HCT116 (cell line): ENCODE measurements around the gene ZNF207. TPM values are rescaled to one million over a fixed set of nuclear protein-coding genes. Genes with fewer than 3 reads are reported as not detected.

ENCODE experiments used
- ATAC-seq: fragments of 200-7000 bp; cut with Tn5 transposase; 2 replicates; pipeline ENCODE4 v1.9.1; 2020; ENCODE audit warnings: mild to moderate bottlenecking, moderate library complexity
- BruUV-seq: library from RNA; stranded (reverse); fragments of 400-500 nt; replicated peaks from 2 replicates; lab custom pipeline; 2021; lab: Mats Ljungman, UMichigan
- CTCF ChIA-PET: fragments of 300-600 bp; sonication (Branson Sonifier 250); formaldehyde crosslinking; loops from one replicate; lab custom pipeline; 2021; ENCODE audit warnings: antibody characterized with exemption; lab: Charles Lee
- POLR2A ChIA-PET: fragments of 300-600, 350-600 bp; sonication (Branson Sonifier 250); formaldehyde crosslinking; loops from one replicate; lab custom pipeline; 2021; ENCODE audit warnings: antibody characterized with exemption; lab: Charles Lee
- RAD21 ChIA-PET, 2 experiments: fragments of 300-600 bp; sonication (Branson Sonifier 250); formaldehyde crosslinking; loops; one replicate each; lab custom pipeline; 2023; ENCODE audit warnings: low total read pairs in 2 of 2; ENCODE audit not compliant: uncharacterized antibody in 2 of 2, unreplicated experiment in 2 of 2, low non-redundant PET in 1 of 2; lab: Charles Lee
- DNase-seq: peaks from one replicate; pipeline ENCODE4 v3.0.0-alpha.2; 2010; ENCODE audit warnings: low read depth, low spot score
- H2AFZ ChIP-seq: fragments of 200-600 bp; shearing (Covaris generic), sonication (generic); 2 replicates; pipeline ENCODE4 v1.6.1; 2017; ENCODE audit warnings: low read depth, mixed run types, mixed read lengths, antibody characterized with exemption, low read length; ENCODE audit not compliant: poor library complexity, severe bottlenecking
- H3K27ac ChIP-seq: 2 replicates; pipeline ENCODE4 v1.5.1; 2012; ENCODE audit warnings: low read depth, low read length
- H3K27me3 ChIP-seq: fragments of 200-600 bp; sonication (generic); 2 replicates; pipeline ENCODE4 v1.6.1; 2016; ENCODE audit warnings: mixed run types, low read length, mixed read lengths; ENCODE audit not compliant: insufficient read depth
- H3K36me3 ChIP-seq, 2 experiments: fragments of 200-500 bp in 1 of 2; fragments of 200-600 bp in 1 of 2; sonication (Bioruptor generic) in 1 of 2; sonication (generic) in 1 of 2; 2 replicates each; pipeline versions ENCODE4 v1.5.1 to v1.6.1; 2014 to 2016; ENCODE audit warnings: low read length in 2 of 2, inconsistent platforms in 1 of 2, mixed read lengths in 1 of 2, mixed run types in 1 of 2; ENCODE audit not compliant: insufficient read depth in 2 of 2, control insufficient read depth in 1 of 2
- H3K4me1 ChIP-seq, 2 experiments: fragments of 200-600 bp in 1 of 2; sonication (generic) in 1 of 2; 2 replicates each; pipeline versions ENCODE4 v1.5.1 to v1.6.1; 2012 to 2017; ENCODE audit warnings: low read length in 2 of 2, inconsistent platforms in 1 of 2, mild to moderate bottlenecking in 1 of 2, mixed read lengths in 1 of 2, mixed run types in 1 of 2, moderate library complexity in 1 of 2; ENCODE audit not compliant: insufficient read depth in 2 of 2, control insufficient read depth in 1 of 2
- H3K4me2 ChIP-seq: fragments of 200-600 bp; sonication (generic); 2 replicates; pipeline ENCODE4 v1.6.1; 2017; ENCODE audit warnings: mixed run types, low read length, mixed read lengths
- H3K4me3 ChIP-seq, 2 experiments: fragments of 200-600 bp in 1 of 2; sonication (generic) in 1 of 2; replicated peaks in 1 of 2; 2 replicates each; pipeline ENCODE4 v1.5.1; 2011 to 2016; ENCODE audit warnings: low read length in 2 of 2, control low read depth in 1 of 2, low read depth in 1 of 2, mild to moderate bottlenecking in 1 of 2, mixed read lengths in 1 of 2, mixed run types in 1 of 2
- H3K79me2 ChIP-seq: fragments of 200-600 bp; sonication (generic); 2 replicates; pipeline ENCODE4 v1.6.1; 2017; ENCODE audit warnings: mild to moderate bottlenecking, mixed run types, low read length, moderate library complexity, mixed read lengths; ENCODE audit not compliant: insufficient read depth
- H3K9ac ChIP-seq: fragments of 200-600 bp; sonication (generic); 2 replicates; pipeline ENCODE4 v1.6.1; 2016; ENCODE audit warnings: low read length, mixed read lengths
- H3K9me2 ChIP-seq: fragments of 200-600 bp; sonication (generic), shearing (Covaris generic); 2 replicates; pipeline ENCODE4 v1.6.1; 2017; ENCODE audit warnings: mixed run types, mild to moderate bottlenecking, moderate library complexity; ENCODE audit not compliant: insufficient read depth
- H3K9me3 ChIP-seq, 2 experiments: fragments of 200-500 bp in 1 of 2; fragments of 200-600 bp in 1 of 2; sonication (Bioruptor generic) in 1 of 2; sonication (generic) in 1 of 2; 2 replicates each; pipeline ENCODE4 v1.6.1; 2014 to 2017; ENCODE audit warnings: low read length in 2 of 2, mixed read lengths in 2 of 2, inconsistent platforms in 1 of 2, low read depth in 1 of 2, mild to moderate bottlenecking in 1 of 2, mixed run types in 1 of 2, moderate library complexity in 1 of 2; ENCODE audit not compliant: control insufficient read depth in 1 of 2, insufficient read depth in 1 of 2
- H4K20me1 ChIP-seq: fragments of 200-600 bp; sonication (generic), shearing (Covaris generic); 2 replicates; pipeline ENCODE4 v1.6.1; 2017; ENCODE audit warnings: mixed run types, mild to moderate bottlenecking, moderate library complexity; ENCODE audit not compliant: insufficient read depth
- CBX3 ChIP-seq: IDR thresholded peaks from 2 replicates; pipeline ENCODE4 v1.6.1; 2012; ENCODE audit warnings: low read depth
- CEBPB ChIP-seq: IDR thresholded peaks from 2 replicates; pipeline ENCODE4 v1.6.1; 2012; ENCODE audit warnings: low read depth
- EGR1 ChIP-seq: IDR thresholded peaks from 2 replicates; pipeline ENCODE4 v1.6.1; 2012; ENCODE audit warnings: low read depth
- ELF1 ChIP-seq: IDR thresholded peaks from 2 replicates; pipeline ENCODE4 v1.6.1; 2012; ENCODE audit warnings: low read depth, borderline replicate concordance
- EZH2 ChIP-seq: fragments of 200-600 bp; sonication (generic); IDR thresholded peaks from 2 replicates; pipeline ENCODE4 v1.6.1; 2017; ENCODE audit warnings: antibody characterized with exemption, mixed run types
- EZH2phosphoT487 ChIP-seq: fragments of 200-600 bp; IDR thresholded peaks from 2 replicates; pipeline ENCODE4 v1.6.1; 2018; ENCODE audit warnings: antibody characterized with exemption, borderline replicate concordance
- FOSL1 ChIP-seq: IDR thresholded peaks from 2 replicates; pipeline ENCODE4 v1.6.1; 2012; ENCODE audit warnings: low read depth
- POLR2A ChIP-seq: IDR thresholded peaks from 2 replicates; pipeline ENCODE4 v1.7.0; 2011; ENCODE audit warnings: borderline replicate concordance; ENCODE audit not compliant: insufficient read depth, insufficient read length; ENCODE audit errors: extremely low read depth
- POLR2AphosphoS5 ChIP-seq: IDR thresholded peaks from 2 replicates; pipeline ENCODE4 v1.6.1; 2011; ENCODE audit warnings: mild to moderate bottlenecking, low read depth, low read length, moderate library complexity
- RAD21 ChIP-seq: IDR thresholded peaks from 2 replicates; pipeline ENCODE4 v1.6.1; 2012; ENCODE audit warnings: low read depth, mild to moderate bottlenecking
- SIN3A ChIP-seq: IDR thresholded peaks from 2 replicates; pipeline ENCODE4 v1.6.1; 2012; ENCODE audit warnings: low read depth
- SP1 ChIP-seq: IDR thresholded peaks from 2 replicates; pipeline ENCODE4 v1.6.1; 2012; ENCODE audit warnings: low read depth
- SRF ChIP-seq: IDR thresholded peaks from 2 replicates; pipeline ENCODE4 v1.6.1; 2012; ENCODE audit warnings: low read depth
- YY1 ChIP-seq: IDR thresholded peaks from 2 replicates; pipeline ENCODE4 v1.6.1; 2011; ENCODE audit warnings: low read length, low read depth, moderate library complexity, mild to moderate bottlenecking; ENCODE audit not compliant: insufficient replicate concordance; ENCODE audit errors: extremely low read depth
- ZFX ChIP-seq: fragments of 450-650 bp; IDR thresholded peaks from 2 replicates; pipeline ENCODE4 v1.6.1; 2017
- ZNF274 ChIP-seq: fragments of 200-500 bp; sonication (Bioruptor generic); IDR thresholded peaks from 2 replicates; pipeline ENCODE4 v1.6.1; 2014; ENCODE audit warnings: mild to moderate bottlenecking, low read depth, low read length, inconsistent platforms
- intact Hi-C: fragments of 100-400 bp; cut with micrococcal nuclease; formaldehyde crosslinking; loops from 2 replicates; pipeline ENCODE4 v1.10.0; 2022
- total RNA-seq: library from RNA; stranded (reverse); gene quantifications from one replicate; pipeline ENCODE4 v1.2.1, GENCODE V29; 2021; ENCODE audit not compliant: unreplicated experiment
- TF ChIP-seq, protein P1 (sequence below): IDR thresholded peaks from 2 replicates; pipeline ENCODE4 v1.6.1; 2012
- TF ChIP-seq, protein P2 (sequence below): IDR thresholded peaks from 2 replicates; pipeline ENCODE4 v1.6.1; 2012

ZNF207 gene
- total RNA-seq, 1 experiment from 2014 or later, result 181 TPM

DNA sequence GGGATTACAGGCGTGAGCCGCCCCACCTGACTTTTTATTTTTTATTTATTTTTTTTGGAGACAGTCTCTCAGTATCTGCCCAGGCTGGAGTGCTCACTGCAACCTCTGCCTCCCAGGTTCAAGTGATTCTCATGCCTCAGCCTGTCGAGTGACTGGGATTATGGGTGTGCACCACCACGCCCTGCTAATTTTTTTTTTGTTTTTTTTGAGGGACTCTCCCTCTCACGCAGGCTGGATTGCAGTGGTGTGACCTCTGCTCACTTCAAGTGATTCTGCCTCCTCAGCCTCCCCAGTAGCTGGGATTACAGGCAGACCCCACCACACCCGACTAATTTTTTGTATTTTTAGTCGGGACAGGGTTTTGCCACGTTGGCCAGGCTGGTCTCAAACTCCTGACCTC lies 7.7 kb downstream of the ZNF207 start:
- BruUV-seq, result no TSS peak
- POLR2A ChIA-PET, result no interaction called here

DNA sequence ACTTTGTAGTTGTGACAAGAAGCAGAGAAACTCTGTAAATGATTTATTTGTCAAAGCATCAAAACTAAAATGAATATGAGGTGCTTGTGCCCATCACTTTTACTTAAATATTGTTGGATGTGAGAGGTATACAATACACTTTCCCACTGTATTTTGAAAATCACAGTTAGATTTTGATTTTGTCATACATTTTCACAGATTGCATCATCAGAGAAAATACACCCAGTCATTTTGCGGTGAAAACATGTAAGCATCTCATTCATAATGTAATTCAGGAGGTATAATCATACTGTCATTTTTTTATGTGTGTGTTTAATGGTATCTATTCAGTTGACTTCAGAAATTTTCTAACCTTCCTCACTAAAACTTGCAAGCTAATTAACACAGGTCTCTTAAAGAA lies 11.3 kb downstream of the ZNF207 start:
- H3K9ac ChIP-seq, result no peak overlapping the region
- H3K9me3 ChIP-seq, result no peaks in the 10 kb centered on the region
- no TSS peak for BruUV-seq
- no peak overlapping the region for H2AFZ ChIP-seq
- H3K4me3 ChIP-seq, result no peak overlapping the region
- peaks cover 78 to 84% of the 10 kb centered on the region in 2 experiments for H3K36me3 ChIP-seq
- ATAC-seq, result no peak
- ChIA-PET POLR2A (no interaction called here), RAD21 (no interaction called here), CTCF (no interaction called here)
- no peak for DNase-seq
- peaks cover 100% of the 10 kb centered on the region for H3K79me2 ChIP-seq
- no peak overlapping the region for H3K27ac ChIP-seq
- H3K4me1 ChIP-seq, result no peaks in the 10 kb centered on the region
- no peaks in the 10 kb centered on the region for H3K27me3 ChIP-seq
- intact Hi-C loops, result no loop called here
- TF ChIP-seq ZFX, result no peak
- no peak for TF ChIP-seq SIN3A
- no peak for TF ChIP-seq SP1
- no peak for TF ChIP-seq RAD21
- TF ChIP-seq POLR2A, result no peak
- TF ChIP-seq ELF1, result no peak
- TF ChIP-seq FOSL1, result no peak
- TF ChIP-seq YY1, result no peak
- TF ChIP-seq POLR2AphosphoS5, result no peak
- TF ChIP-seq ZNF274, result no peak
- TF ChIP-seq, protein P1, sequence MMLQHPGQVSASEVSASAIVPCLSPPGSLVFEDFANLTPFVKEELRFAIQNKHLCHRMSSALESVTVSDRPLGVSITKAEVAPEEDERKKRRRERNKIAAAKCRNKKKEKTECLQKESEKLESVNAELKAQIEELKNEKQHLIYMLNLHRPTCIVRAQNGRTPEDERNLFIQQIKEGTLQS, result no peak
- TF ChIP-seq CEBPB, result no peak
- TF ChIP-seq CBX3, result no peak
- peaks cover 35% of the 10 kb centered on the region for H4K20me1 ChIP-seq
- H3K4me2 ChIP-seq, result no peak overlapping the region
- no peaks in the 10 kb centered on the region for H3K9me2 ChIP-seq

More for the DNA sequence above, 7.7 kb downstream of the ZNF207 start:
- H3K4me1 ChIP-seq, result 0 out of 4 replicates have a peak, but pooled peaks cover 0 to 1% of the 10 kb centered on the region in 2 experiments
- H3K4me2 ChIP-seq, result no peak overlapping the region
- H4K20me1 ChIP-seq, result peaks cover 55% of the 10 kb centered on the region; the same call in 1 of the 2 replicates
- H2AFZ ChIP-seq, result no peak overlapping the region
- TF ChIP-seq POLR2A, result no peak
- TF ChIP-seq CBX3, result no peak
- TF ChIP-seq EZH2, result no peak
- no peak for TF ChIP-seq ZFX
- TF ChIP-seq SRF, result no peak
- no peak for TF ChIP-seq EZH2phosphoT487
- no peak for TF ChIP-seq EGR1
- TF ChIP-seq RAD21, result no peak
- TF ChIP-seq, protein P2, sequence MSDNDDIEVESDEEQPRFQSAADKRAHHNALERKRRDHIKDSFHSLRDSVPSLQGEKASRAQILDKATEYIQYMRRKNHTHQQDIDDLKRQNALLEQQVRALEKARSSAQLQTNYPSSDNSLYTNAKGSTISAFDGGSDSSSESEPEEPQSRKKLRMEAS, result no peak
- TF ChIP-seq SIN3A, result no peak
- H3K79me2 ChIP-seq, result peaks cover 100% of the 10 kb centered on the region
- no peaks in the 10 kb centered on the region for H3K9me3 ChIP-seq
- ChIA-PET RAD21 (no interaction called here), CTCF (no interaction called here)
- H3K9me2 ChIP-seq, result no peaks in the 10 kb centered on the region
- no peak overlapping the region for H3K4me3 ChIP-seq
- no peak overlapping the region for H3K9ac ChIP-seq
- peaks cover 61 to 78% of the 10 kb centered on the region in 2 experiments for H3K36me3 ChIP-seq
- ATAC-seq, result no peak
- no peak overlapping the region for H3K27ac ChIP-seq
- intact Hi-C loops, result no loop called here
- no peak for DNase-seq
- H3K27me3 ChIP-seq, result no peaks in the 10 kb centered on the region
